Effector CD4-positive, alpha-beta T cell (primary cell): Measurements from ENCODE around the gene PIF1.
"Not testable (repeated sequence)": the region's sequence is repeated elsewhere in the genome, so short reads cannot be mapped to it uniquely, and the experiment has no call there.

Experiments used
- DNase-seq: peaks from one replicate; pipeline ENCODE4 v3.0.0-alpha.2; 2020

Gene PIF1

DNA sequence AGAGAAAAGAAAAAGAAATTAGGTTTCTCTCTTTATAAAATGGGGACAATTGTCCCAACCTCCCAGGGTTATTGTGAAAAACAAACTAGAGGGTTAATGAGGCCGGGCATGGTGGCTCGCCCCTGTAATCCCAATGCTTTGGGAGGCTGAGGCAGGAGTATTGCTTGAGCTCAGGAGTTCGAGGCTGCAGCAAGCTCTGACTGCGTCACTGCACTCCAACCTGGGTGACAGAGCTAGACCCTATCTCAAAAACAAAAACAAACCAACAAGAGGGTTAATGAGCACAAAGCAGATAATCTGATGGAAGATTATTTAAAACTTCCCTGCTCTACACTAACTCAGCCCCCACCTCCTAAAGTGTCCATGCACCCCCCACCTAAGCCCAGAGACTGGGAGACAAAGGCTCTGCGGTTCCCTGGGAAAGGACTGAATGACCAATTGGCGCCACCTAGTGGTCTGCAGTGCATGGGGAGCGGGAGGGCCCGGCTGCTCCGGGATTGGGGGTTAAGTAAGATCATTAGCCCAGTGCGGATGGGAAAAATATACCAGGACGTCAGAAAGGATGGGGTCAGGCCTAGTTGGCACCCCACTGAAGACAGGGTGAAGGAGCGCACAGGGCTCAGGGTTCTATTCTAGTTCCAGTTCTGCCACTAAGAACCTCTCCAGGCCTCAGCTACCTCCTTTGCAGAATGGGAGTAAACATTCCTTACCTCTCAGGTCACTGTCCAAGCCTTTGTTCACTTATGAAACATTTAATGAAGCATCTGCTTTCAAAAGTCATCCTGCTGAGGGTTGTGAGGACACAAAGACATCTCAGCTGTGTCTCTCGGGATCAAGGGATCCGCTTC lies 15.6 kb downstream of the PIF1 start:
- peak; percentile 60 for DNase-seq

DNA sequence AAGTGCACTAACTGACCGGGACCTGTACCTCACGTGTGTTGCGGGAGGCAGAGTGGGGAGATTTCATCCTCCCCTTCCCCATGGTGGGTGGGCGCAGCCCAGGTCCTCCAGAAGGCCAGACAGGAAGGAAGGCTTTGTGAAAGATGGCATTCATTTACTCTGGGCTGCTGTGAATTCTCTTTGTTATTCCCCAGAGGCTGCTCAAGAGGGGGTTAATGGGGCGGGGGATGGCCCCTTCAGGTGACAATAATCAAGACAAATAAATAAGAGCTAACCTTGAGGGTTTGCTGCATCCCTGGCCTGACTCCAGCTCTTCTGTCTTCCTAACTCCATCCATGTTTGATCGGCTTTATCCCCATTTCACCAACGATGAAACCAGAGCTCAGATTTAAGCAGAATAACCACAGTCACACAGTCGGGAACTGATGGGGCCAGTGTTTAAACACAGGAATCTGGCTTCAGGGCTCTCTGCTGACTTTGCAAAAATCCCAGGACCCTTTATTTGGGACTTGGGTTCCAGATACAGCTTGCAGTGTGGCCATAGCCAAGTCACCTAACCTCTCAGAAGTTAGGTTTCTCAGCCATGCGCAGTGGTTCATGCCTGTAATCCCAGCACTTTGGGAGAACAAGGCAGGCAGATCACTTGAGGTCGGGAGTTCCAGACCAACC lies 16.5 kb downstream of the PIF1 start:
- DNase-seq: no peak

DNA sequence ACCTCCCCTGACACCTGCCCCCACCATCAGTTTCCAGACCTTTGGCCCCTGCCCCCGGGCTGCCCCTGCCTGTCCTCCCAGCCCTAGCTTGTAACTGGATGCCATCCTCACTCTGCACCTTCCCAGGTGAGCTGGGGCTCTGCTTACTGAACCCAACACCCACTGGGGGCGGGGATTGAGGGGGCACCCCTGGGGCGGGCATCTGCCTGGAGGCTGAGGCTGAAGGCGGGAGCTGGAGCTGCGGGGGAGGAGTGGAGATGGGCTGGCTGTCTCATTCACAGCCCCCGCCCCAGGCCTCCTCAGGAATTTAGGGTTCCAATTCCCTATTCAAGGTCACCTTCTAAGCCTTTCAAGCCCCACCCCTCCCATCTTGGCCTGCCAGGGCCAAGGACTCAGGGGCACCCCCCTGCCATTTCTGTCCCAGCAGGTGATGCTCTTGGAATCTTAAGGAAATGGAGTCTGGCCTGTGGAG lies 17.7 kb downstream of the PIF1 start:
- DNase-seq: no peak

DNA sequence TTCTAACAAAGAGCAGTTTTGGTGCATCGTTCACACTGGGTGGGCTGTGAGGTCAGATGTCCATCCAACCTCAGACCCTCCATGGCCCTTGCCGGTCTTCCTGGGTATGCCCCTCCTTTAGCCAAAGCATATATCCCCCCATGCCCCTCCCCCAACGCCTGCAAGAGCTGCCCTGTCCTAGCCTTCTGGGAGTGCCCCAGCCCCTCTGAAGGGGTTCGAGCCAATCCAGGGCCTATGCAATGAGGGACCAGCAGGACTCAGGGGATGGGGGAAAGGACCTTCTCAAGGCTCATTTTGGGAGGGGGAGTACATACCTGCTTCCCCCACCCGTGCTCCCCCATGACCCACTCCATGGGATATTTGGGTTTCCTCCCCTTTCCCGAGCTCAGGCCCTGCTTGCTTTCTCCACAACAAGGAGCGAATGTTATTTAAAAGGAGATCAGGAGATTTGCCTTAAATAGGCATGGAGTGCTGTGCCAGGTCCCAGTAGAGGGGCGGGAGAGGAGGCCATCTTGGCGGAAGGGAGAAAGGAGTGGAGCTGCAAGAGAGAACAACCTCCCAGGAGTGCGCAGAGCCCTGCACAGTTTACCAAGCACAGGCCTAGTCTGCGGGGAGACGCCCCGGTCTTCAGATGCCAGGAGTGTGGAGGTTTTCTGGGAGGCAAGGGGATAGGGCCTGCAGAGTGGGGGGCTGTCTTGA lies 18.2 kb downstream of the PIF1 start:
- DNase-seq: no peak

DNA sequence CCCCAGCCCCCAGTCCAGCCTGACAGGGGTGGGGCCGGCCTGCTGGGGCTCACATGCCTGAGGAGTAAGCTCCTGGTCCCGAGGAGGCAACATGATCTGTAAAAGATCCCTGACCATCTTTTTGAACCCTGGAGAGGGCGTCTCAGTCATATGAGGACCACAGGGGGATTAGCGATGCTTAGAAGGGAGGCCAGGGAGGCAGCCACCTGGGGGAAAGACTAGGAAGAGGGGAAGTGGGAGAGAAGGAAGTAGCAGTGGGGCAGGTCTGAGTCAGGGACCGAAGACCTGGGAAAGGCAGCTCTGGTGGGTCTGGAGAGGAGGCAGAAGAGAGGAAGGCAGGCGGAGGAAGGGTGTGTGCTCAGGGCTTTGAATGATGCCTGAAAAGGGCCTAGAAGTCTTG lies 18.9 kb downstream of the PIF1 start:
- DNase-seq: no peak

DNA sequence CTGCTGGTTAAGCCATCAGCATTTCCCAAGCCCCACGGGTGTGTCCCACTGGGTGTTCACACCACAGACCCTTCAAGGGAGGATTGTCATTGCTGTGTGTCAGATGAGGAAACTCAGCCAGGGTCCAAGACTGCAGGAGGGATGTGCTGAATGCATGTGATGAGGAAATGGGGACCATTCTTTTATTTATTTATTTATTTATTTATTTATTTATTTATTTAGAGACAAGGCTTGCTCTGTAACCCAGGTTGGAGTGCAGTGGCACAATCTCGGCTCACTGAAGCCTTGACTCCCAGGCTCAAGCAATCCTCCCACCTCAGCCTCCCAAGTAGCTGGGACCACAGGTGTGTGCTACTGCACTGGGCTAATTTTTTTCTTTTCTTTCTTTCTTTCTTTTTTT lies 20.8 kb downstream of the PIF1 start:
- no peak for DNase-seq

DNA sequence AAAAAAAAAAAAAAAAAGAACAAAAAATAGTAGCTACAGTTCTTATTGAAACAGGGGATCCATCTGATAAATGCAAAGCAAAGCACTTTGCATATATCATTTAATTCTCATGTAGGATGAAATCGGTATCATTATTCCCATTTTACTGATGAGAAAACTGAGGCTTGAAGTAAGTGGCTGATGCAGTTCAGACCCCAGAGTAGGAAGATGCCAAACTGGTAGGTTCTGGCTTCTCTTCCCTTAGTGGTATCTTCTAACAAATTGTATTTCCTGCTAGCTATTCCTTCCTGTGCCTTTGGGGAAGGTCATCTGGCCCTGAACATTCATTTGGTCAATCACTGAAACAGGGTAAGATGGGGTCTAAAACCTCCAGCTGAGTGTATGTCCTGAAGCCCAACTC lies 21.9 kb downstream of the PIF1 start:
- DNase-seq: no peak

DNA sequence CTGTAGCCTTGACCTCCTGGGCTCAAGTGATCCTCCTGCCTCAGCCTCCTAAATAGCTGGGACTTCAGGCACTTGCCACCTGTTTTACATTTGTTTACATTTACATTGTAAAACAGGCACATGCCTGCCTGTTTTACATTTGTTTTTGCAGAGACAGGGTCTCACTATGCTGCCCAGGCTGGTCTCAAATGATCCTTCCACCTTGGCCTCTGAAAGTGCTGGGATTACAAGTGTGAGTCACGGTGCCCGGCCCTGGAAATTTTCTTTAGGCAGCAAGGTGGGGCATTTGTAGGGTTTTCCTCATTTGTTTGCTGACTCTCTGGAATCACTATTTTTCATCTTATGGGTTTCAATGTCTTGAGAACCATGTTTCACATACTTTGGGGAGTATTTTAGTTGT lies 25.0 kb downstream of the PIF1 start:
- no peak for DNase-seq

DNA sequence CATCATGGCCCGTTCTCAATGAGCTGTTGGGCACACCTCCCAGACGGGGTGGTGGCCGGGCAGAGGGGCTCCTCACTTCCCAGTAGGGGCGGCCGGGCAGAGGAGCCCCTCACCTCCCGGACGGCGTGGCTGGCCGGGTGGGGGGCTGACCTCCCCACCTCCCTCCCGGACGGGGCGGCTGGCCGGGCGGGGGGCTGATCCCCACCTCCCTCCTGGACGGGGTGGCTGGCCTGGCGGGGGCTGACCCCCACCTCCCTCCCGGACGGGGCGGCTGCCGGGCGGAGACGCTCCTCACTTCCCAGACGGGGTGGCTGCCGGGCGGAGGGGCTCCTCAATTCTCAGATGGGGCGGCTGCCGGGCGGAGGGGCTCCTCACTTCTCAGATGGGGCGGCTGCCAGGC lies 26.5 kb downstream of the PIF1 start:
- DNase-seq: not testable (repeated sequence)

DNA sequence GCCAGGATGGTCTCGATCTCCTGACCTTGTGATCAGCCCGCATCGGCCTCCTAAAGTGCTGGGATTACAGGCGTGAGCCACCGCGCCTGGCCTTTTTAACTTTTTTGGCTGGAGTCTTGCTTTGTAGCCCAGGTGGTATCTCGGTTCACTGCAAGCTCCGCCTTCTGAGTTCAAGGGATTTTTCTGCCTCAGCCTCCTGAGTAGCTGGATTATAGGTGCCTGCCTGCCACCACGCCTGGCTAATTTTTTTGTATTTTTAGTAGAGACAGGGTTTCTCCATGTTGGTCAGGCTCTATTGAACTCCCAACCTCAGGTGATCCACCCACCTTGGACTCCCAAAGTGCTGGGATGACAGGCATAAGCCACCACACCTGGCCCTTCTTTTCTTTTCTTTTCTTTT lies 29.5 kb downstream of the PIF1 start:
- not testable (repeated sequence) for DNase-seq

DNA sequence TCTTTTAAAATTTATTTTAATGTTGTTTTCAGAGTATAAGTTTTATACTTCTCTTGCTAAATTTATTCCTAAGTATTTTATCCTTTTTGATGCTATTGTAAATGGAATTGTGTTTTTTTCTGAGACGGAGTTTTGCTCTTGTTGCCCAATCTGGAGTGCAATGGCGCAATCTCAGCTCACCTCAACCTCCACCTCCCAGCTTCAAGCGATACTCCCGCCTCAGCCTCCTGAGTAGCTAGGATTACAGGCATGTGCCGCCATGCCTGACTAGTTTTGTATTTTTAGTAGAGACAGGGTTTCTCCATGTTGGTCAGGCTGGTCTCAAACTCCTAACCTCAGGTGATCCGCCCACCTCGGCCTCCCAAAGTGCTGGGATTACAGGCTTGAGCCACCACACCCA lies 30.1 kb downstream of the PIF1 start:
- not testable (repeated sequence) for DNase-seq

DNA sequence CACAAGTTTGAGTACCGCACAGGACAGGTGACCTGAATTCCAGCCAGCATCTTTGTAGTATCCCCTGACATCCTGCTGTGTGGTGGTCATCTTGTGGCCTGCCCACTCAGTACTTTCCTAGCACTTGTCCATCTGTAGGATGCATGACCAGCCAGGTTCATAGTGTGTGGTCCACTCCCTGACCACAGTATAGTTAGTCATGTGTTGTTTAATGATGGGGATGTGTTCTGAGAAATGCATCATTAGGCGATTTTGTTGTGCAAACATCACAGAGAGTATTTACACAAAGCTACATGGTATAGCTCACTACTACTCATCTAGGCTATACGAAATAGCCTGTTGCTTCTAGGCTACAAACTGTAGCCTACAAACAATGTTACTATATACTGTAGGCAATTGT lies 33.2 kb downstream of the PIF1 start:
- DNase-seq: no peak

DNA sequence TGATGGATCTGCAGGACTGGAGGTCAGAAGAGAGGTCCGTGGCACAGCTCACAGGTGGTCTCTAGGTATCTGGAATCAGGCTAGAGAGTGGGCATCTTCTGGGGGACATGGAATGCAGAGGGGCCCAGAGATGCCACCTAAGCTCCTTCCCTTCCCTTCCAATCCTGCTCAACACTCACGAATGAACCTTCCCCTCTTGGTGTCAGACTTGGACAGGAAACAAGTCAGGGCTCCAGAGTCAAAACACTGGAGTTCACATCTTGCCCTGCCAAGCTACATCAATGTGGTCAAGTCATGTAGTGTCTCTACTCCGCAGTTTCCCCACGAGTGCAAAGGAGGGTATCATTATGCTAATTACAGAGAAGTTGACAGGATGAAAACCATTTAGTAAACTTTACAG lies 34.0 kb downstream of the PIF1 start:
- no peak for DNase-seq

DNA sequence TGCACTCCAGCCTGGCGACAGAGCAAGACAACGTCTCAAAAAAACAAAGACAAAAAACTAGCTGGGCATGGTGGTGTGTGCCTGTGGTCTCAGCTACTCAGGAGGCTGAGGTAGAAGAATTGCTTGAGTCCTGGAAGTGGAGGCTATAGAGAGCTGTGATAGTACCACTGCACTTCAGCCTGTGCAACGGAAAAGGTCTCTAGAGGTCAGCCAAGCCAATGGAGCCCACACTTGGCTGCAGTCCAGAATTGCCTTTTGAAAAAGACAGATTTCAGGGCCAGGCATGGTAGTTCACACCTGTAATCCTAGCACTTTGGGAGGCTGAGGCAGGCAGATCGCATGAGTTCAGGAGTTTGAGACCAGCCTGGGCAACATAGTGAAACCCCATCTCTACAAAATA lies 41.7 kb downstream of the PIF1 start:
- no peak for DNase-seq

DNA sequence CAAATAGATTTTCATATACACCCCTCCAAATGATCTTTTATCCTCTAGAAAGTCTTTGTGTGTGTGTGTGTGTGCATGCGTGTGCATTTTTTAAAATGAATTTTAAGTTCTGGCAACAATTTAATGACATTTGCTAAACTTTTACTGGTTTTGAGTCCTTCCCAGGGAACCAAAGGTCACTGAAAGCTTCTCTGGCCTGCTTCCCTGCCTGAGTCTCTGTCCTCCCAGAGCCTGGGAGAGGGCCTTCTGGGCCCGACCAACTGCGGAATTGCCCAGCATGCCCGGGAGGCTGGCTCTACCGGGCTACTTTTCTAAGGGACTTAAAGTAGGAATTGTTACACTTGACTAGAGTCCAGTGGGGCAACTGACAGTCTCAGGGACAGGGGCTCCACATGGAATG lies 42.7 kb downstream of the PIF1 start:
- no peak for DNase-seq

DNA sequence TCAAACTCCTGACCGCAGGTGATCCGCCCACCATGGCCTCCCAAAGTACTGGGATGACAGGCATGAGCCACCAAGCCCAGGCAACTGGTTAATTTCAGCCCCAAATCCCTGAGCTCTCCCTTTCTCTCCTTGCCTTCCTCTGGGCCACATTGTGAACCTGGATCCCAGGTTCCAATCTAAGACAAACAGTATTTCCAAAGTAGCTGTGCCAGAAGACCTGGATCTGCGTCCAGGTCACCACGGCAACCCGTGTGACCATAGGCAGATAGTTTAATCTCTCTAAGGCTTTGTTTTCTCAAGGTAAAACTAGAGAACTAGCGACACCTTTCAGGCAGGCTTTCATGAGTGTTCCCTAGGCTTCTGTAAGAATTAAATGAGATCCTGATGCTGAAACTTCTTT lies 44.1 kb downstream of the PIF1 start:
- no peak for DNase-seq

DNA sequence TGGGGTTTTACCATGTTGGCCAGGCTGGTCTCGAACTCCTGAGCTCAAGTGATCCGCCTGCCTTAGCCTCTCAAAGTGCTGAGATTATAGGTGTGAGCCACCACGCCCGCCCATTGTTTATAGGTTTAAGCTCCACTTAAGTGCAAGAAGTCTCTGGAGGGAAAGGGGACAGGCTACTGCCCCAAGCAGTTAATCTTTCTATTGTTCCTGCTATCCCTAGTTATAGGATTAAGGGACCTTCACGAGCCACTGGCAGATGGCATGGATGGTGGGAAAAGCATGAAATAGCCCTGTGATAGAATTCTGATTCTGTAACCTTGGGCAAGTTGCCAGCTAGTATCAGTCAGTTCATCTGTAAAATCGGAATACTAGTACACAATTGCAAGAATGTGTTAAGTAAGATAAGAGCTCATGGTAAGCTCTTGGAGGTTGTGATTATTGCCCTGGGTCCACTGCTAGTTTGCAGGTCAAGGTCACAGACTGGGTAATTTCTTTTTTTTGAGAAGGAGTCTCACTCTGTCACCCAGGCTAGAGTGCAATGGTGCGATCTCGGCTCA lies 44.8 kb downstream of the PIF1 start:
- no peak for DNase-seq

DNA sequence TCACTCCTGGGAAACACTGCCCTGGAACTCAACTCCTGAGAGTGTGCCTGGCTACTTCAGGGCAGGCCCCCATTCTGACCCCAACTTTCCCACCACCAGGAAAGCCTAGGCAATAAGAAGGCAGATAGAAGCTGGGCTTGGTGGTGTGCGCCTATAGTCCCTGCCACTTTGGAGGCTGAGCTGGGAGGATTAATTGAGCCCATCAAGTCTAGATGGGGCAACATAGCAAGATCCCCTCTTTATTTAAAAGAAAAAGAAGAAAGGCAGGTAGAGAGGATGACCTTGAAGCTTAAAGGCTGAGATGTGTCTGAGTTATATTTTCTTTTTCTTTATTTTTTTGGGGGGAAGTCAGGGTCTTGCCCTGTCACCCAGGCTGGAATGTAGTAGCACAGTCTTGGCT lies 45.8 kb downstream of the PIF1 start:
- DNase-seq: no peak

DNA sequence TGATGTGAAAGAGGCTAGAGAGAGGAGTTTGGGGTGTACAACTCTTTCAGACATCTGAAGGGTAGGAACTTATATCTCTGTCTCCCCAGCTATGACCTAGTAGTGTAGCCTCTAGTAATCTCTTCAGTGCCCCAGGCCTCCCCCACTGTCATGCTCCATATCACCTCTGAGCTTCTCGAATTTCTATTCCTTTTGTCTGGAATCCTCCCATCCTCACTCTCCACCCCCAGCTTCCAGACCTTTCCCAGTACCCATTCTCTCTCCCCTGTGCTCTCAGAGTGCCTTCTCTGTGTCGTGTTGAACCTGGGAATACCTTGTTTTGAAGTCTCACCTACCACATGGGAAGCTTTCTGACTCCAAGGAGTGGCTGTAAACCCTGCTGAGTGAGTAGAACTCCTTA lies 46.4 kb downstream of the PIF1 start:
- DNase-seq: no peak

DNA sequence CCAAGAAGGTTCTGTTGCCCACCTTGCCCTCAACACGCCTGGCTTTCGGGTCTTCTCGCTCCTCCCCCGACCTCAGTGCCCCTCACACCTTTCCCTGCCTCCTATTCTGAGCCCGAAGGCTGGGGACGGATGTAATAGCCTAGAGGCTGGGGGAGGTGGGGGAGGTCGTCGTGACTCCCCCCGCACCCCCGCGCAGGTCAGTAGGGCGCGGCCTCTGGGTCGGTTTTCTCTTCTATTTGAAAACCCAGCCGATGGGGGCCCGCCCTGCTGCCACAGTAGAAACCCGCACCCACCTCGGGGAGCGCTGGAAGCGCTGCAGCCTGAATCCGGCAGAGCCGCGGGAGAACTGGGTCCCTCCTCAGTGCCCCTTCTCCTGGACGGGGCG lies 49.1 kb downstream of the PIF1 start:
- no peak for DNase-seq

DNA sequence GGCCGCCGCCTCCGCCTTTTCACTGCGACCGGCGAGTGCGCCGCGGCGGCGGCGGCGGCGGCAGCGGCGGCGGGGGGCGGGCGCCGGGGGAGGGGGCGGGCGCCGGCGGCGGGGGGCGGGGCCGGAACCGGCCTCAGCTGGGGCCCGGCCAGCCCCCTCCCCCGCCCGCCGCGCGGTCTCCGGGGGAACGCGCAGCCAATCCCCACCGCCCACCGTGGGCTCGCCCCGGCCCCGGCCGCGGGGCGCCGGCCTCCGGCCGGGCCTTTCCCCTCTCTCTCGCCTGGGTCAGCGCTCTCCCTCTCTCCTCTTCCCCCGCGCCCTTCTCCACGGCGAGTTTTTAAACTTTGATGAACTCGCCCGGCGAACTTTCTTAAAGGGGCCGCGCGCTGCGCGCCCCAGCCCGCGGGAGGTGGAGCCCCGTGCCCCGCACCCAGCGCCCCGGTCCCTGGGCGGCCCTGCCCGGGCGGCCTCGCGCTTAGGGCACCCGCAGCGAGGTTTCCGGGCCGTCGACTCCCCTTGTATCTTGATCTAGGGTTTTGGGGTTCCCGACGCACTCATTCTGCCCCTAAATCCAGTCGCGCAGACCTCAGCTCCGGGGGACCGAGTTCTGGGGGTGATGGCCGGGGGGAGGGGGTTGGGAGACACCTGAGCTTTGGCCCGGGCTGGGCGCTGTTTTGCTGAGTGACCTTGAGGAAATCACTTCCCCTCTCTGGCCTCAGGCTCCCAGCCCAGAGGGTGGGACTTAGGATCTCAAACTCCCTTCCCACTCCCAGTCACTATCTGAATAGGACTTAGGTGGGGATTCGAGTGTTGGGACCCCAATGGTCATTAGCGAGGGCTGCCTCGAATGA lies 49.7 kb downstream of the PIF1 start, which contains the start of gene RBPMS2:
Gene RBPMS2, minus strand, starts transcription at position 39 of the 851 bp plus-strand sequence. CDS start 270 bp downstream, outside the sequence.
- no peak for DNase-seq
